GM04504 (cell line): ENCODE results near the gene FILIP1L.
A peak's percentile ranks its signal among the peaks of the same experiment; 100 is the strongest.

ENCODE experiments used
- DNase-seq: peaks from one replicate; pipeline ENCODE4 v3.0.0-alpha.2; 2012; ENCODE audit warnings: low read depth

Gene FILIP1L

DNA sequence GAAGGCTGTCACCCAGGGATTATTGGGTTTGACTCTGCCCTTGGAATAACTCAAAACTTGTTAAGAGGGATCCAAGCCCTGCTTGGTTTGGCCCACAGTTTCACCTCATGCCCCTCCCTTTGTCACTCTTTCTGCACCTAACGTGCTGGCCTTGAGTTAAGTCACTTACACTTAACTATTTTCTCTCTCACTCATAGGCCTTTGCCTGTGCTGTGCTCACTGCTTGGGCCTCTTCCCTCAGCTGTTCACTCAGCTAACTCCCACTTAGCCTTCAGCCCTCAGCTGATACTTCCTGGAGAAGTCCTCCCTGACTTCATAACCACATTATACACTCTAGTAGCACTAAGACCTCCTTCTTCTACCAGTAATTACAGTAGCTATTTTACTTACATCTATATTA is 163.4 kb downstream of the FILIP1L start:
- DNase-seq = no peak

DNA sequence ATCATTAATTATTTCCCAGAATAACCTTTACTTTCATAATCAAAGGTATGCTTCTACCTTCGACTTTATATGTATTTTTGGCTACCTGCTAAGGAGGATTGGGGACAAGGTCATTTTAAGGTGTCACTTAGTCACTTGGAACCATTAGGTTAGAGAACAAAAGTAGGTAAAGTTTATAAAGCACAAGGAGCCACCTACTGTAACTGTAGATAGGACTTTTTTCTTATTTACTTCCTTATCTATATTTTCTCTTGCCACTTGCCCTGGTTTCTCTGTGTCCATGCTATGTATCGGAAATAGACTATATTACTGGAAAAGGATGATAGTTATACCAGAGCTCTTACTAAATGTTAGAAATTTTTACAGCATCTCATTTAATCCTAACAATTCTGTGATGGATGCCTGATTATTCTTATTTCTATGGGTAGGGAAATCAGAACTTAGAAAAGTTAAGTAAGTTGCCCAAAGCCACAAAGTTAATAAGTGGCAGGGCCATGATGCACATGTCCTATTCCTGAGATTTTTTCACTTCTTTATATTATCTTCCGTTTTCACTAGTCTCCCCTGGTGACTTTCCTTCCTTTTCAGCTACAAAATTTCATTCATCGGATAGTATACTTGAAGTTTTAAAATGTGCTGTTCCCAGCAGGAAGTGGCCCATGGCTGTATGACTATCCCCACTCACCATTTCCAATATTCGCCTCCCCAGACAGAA is 164.2 kb downstream of the FILIP1L start:
- no peak for DNase-seq

DNA sequence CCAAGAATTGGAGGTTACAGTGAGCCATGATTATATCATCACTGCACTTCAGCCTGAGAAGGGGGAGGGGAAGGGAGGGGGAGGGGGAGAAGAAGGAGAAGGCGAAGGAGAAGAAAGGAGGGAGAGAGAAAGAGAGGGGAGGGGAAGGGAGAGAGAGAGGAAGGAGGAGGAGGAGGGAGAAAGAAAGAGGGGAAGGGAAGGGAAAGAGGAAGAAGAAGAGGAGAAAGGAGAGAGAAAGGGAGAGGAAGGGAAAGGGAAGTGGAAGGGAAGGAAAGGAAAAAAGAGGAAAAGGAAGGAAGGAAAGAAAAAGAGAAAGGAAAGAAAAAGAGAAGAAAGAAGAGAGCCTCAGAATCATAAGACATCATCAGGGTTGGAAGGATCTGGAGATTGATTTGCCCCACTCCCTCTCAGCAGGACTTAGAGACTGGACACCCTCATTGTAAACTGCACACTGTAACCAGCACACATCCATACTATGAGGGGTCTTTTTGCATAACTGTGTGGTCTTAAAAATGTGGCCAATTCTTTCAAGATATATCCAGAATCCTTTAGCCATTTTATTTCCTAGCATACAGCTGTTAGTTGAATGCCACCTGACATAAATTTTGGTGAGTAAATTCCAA is 165.7 kb downstream of the FILIP1L start:
- DNase-seq = no peak

DNA sequence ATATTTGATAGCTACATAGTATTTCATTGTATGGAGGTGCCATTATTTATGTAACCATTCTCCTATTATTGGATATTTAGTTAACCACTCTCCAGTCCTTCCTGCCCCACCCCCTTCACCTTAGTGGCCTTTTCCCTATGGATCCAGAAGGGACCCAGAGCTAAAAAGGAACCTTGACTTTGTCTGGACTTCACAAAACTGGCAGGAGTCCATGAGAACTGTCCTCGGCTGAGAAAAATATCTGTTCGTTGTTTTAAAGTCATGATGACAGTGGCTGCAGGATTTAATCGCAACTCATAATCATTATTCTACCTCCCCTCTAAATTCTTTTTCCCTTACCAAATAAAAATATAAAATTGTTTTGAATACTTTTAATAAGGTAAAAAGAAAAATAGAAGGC is 166.9 kb downstream of the FILIP1L start:
- no peak for DNase-seq

DNA sequence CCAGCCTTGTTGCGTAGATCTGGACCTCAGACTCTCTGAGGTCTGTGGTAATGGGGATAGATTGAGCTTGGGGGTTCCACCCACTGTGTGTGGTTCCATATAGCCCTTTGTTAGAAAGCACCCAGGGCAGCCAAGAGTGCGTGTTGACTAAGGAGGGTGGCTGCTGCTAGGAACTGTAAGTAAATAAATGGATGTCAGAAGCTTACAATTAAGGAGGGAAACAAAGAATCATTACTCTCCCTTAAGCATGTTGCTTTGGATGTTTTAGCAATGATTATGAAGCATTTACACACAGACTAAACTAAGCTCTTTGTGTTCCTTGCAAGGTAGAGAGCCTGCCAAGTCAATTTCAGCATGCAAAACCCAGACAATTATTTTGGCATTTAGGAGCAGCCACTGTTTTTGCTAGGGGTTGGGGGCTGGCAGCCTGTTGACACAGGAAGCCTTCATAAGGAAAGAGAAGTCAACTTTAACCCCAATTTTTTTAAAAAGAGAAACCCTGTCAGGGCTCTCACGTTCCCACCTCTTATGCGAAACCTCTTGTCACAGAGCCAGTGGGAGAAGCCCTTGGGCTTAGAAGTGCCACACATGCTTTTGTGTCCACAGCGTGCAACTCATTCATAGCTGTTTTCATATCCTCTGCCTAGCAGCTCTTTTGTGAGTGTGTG is 168.8 kb downstream of the FILIP1L start:
- no peak for DNase-seq

DNA sequence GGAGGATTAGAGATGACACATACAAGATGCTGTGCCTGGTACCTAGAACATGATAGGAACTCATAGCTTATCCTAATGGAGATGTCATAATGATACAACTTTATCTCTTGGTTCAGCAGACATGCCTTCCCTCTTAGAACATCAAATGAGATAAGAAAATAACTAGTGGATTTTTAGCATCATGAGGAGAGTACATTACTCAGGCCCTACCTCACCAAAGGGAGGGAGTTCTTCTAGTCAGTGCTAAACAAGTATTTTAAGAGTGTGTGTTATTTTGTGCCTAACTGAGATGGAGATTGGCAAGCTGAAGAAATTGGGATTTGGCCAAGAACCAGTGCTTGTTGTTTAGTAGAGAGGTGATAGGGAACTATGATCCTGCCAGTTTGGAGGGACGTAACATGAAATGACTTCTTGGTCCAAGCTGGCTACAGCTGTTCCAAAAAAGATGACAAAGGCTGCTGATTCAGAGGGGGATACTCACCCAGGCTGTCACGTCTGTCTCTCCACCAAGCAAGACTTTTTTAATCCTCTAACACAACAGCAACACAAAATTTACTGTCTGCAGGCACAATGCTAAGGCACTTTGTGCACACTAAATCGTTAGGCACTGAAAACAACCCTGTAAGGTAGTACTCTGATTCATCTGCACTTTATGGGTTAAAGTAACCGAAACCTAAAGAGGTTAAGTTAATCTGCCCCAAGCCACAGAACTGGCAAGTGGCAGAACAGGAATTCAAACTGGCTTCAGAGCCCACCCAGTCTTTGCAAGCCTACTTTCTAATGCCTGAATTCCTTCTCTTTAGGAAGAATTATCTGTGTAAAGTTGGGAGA is 170.2 kb downstream of the FILIP1L start:
- DNase-seq = no peak

DNA sequence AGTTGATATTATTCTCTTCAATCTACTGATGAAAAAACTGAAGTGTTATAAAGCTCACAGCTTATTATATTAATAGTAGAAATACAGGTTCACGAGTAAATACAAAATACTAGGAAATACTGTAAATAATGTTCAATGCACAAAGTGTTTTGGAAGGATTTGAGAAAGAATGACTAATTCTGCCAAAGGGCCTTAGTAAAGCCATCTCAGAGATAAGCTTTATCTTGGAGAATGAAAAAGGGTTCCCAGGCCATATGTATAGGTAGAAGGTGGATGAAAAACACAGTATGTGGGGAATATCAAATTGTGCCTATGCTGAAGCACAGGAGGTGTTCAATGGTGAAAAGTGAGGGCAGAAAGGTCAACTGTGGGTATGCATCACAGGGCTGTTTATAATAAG is 173.1 kb downstream of the FILIP1L start:
- no peak for DNase-seq

DNA sequence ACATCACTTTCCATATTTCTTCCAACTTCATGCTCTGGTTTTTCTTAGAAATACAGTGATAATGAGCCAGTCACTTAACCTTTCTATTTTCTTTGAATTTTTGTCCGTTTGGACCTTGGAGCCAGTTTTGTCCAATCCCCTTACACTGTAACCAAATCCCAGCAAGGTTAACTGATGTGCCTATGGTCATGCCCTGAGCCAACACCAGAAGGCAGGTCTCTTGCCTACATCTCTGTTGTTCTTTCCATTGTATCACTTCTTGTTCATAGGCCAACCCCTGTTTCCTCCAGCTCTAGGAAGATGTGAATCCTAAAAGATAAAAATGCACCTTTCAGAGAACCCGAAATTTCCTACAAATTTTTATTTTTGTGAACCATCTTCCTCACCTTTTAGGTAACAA is 174.0 kb downstream of the FILIP1L start:
- DNase-seq = no peak

DNA sequence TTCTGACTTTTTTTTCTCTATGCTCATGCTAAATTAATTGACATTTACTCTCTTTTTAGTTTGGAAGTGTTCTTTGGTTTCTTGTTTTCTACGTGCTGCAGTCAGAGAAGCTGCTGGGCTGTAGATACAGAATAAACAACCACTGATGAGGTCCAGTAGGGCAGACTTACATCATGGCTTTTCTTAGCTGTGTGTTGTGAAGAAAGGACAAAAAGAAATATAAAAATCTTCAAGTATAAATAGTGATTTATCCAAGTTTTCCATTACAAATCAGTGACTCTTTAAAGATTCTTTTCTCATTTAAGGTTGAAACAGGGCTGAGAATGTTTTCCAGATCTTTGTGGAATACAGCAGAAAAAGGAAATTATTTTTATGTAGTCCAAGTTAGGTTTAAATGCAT is 174.4 kb downstream of the FILIP1L start:
- DNase-seq = no peak

DNA sequence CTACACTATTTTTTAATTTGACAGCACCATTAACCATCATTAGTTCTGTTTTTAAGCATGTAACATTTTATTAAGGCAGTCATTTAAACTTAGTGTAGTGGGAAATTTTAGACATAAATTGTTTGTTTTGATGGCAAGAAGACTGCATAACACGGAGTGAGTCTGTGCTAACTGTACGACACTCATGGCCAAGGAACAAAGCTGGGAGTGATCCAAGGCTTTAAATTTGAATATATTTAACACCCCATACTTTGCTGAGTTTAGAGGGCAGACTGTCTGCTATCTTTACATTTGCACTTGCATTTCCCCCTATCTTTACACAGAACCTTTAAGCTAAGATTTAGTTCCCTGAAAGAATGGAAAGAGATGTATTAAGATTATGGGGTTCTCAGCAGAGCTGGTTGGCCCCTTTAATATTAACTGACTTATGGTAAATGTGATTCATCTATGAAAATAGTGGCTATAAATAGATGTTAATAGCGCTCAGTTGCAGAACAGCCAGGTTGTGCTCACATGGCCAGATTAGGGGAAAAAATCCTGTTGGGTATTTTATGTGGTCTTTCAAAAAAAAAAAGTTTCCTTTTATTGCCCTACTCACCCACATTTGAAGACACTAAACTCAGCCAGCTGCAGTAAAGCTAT is 175.9 kb downstream of the FILIP1L start:
- no peak for DNase-seq

DNA sequence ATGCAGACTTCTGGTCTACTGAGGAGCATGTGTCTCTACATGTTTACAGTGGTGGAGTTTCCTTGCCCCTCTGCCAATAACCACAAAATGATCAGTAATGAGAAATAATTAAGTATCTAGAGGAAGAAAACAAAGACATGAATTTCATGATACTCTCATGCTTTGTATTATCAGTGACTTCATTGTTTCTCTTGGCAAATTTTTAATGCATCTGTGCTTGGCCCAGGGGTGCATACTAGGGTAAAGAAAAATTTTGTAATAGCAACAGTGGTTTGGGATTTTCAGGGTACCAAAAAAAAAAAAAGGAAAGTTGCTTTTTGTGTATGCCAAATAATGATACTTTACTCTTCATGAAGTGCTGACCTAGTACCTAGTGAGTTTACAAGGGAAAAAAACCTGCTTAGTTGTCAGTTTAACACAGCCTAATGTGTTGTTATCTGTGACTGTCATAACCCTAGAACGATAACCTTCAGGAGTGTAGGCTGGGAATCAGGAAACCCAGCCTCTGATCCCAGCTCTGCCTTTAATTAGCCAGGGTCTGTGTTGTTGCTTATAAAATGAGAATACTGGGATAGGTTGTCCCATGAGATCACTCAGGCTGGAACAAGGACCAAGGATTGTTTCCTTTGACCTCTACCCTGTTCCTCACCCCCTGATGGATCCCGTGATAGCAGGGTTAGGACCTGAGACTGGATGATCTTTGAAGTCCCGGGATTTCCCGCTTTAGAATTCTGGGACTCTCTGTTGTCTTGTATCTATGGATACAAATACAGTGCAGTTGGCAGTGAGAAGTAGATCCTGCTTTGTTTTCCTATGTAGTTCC is 179.1 kb downstream of the FILIP1L start:
- DNase-seq = no peak

DNA sequence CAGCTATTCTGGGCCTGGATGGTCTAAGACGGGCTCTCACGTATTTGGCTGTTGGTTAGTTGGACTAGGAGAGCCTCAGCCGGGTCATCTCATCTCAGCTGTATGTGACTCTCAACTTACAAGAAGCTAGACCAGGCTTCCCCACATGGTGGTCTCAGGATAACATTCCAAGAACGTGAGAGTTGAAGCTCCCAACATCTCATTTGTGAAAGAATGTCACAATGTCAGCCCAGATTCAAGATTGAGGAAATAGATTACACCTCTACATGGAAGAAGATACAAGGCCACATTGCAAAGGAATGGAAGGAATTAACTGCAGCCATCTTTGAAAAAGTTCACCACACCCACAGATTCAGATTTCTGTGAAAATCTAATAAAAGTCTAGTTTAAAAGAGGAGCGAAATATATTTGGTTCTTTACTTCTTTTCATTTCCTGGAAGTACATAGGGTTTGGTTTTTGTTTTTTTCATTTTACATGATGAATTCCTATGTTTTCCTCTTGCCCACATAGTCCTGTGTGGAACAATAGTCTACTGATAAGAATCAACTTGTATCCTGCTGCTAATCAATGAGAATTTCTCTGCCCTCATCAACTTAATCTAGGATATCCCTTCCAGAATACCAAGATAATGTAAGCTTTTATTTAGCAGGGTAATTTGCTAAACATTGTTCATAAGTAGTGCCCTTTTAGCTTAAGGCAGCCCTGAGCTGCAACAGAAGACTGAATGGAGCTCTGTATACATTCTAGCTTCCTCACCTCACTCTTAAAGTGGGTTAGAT is 180.1 kb downstream of the FILIP1L start:
- DNase-seq = no peak

DNA sequence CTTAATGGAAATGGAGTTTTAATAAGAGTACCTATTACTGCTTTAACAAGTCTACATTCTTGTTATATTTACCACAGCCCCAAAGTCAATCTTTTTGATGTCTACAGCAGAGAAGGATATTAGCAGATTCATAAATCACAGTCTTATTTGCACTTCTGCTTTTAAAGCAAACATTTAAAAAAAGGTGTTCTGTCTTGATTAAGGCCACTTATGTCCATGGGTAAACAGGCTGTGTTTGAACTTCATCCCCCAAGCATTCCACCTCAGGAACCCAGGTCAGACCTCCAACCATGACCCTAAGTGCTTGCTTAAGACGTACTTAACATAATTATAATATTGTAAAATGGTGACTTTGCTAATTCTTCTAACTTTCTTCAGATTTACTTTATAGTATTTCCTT is 183.2 kb downstream of the FILIP1L start:
- no peak for DNase-seq

DNA sequence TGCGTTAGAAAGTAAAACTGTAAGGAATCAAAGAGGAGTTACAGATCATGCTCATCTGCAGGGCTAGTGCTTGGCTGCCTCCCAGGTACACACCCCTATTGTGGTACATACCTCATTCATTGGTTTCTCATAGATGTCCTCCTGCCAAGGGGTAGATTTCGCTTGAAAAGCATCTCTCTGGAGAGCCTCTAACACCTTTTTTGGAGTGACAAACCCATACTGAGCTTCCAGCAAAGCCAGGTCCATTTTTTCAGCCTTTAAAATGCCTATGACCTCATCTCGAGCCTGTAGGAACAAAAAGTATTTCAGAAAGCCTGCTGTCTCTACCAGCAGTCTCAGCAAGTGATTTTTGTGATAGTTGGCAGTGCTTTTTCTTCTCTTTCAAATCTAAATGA is 184.6 kb downstream of the FILIP1L start:
- DNase-seq = peak; percentile 24

DNA sequence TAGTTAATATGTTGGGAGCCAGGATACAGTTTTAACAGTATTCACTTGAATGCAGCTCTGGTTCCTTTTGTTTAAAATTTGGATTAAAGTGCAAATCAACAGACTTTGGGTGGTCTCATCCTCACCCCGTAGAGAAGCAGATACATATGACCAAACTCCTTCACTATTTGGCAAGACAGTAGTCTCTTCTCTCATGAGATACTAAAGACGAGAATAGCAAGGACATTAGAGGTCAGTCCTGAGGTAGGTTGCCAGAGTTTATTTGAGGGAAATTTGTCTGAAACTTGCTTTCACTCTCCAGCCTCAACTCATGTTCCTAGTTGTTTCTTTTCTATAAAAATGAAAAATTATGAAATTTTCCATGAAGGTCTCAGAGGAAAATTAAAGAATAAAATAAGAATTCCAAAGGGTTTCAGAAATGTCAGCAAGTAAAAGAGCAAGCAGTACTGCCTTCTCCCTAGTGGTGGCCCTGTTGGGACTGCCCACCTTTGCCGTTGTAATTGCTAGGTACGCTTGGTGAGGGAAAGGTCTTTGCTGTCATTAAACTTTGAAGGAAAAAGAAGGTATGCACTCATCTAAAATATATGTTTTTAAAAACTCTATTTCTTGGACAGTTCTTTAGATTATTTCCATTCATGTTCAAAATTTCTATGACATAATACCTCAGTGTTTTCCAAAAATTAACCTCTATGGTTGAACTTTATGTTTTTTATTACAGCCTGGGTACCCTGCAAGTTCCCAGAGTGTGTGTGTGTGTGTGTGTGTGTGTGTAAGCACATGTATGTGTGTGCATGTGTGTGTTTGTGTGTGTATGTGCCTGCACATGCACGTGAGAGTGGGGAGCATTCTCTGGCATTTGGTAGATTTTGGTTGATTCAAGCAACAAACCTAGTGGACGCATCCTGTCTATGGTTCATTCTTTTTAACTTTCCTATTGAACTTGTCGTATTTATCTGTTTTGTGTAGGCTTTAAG is 185.2 kb downstream of the FILIP1L start:
- no peak for DNase-seq

DNA sequence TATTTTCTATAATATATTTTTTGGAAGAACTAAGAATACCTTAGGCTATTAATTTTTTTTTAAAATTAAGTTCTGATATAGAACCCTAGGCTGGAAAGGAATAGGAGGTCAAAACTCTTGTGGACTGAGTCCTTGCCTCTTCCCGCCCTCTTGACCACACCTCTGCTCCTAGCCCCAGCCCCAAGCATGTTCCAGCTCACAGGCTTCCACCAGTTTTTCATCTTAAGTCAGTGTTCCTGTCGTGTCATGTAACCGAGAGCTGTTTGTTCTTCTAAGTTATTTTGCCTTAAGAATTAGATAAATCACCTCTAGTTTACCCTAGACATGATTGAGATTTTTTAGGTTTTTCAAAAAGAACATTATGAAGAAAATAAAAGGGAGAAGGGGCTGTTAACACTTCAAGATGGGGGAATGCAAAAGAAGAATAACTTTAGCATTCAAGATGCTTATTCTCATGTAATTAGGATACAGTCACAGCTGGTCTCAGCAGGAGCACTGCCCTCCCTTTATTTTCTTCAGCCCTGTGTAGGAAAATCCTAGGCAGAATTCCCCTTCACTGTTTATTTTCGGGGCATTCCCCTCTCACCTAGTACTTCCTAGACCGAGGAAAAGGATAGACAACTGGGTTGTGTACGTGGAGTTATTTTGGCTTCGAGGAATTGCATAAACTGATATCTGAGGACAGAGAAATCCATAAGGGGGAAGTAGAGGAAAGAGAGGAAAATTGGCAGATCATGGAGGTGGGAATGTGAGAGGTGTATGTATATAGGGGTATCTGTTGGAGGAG is 186.4 kb downstream of the FILIP1L start:
- DNase-seq = no peak

DNA sequence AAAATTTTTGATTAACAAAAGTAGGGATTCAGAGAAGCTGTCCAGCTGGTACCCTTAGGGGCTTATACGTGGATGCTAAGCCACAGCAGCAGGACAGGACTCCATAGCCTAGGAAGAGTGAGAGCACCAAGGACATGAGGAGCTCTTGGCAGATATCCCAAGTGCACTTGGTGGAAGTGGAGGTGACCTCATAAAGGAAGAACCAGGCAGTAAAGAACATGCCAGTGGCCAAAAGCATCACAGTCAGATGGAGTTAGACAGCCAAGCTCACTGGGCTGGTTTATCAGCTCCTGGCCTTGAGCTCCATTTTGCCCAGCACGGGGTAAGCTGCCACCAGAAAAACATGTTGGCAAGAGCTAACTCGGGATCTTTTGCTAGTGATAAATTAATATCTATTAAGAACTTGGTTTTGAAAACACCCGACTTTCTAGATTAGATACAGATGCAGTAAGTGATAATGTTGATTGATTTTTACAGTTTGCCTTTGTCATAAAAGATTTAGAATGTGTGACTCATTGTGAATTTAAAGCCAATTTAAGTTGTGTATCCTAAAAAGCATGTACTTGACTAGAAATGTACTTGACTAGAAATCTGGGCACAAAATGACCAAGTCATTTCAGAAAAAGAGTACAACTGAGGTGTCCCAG is 188.6 kb downstream of the FILIP1L start:
- DNase-seq = peak; percentile 84

DNA sequence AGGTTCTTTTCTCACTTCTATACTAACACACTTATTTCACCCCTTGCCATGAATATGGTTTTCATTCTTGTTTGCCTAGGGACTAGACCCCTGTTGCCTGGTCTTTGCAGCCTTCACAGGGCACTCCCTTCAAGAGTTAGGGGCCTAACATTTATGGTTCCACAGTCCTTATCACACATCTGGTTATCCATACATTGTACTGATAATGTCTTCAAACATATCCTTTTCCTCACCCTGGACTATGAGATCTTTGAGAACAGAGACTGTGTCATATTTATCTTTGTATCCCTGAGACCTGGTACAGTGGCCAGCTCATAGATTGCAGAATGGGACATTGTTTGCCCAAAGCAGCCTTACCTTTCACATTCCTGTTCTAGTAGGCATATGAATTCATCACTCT is 190.4 kb downstream of the FILIP1L start:
- DNase-seq = no peak
